GM18907 (cell line): ENCODE results near the gene C1orf21.

Source experiments
- ATAC-seq: cut with Tn5 transposase; IDR thresholded peaks from one replicate; pipeline ENCODE4 v1.9.1; 2021; ENCODE audit warnings: mild to moderate bottlenecking, moderate library complexity; ENCODE audit not compliant: unreplicated experiment

The C1orf21 gene

GRCh38 chr1:184545601-184546000, 158.8 kb downstream of the C1orf21 start:
- no peak for ATAC-seq

GRCh38 chr1:184552446-184552845, 165.6 kb downstream of the C1orf21 start:
- ATAC-seq = no peak

GRCh38 chr1:184553845-184554244, 167.0 kb downstream of the C1orf21 start:
- no peak for ATAC-seq

GRCh38 chr1:184555665-184556641, 169.1 kb downstream of the C1orf21 start:
- no peak for ATAC-seq

- ATAC-seq = no peak
These were observed 169.8 kb downstream of the C1orf21 start for GRCh38 chr1:184556665-184557064.

GRCh38 chr1:184557423-184558347, 170.9 kb downstream of the C1orf21 start:
- no peak for ATAC-seq

- ATAC-seq = no peak
These were observed 171.9 kb downstream of the C1orf21 start for GRCh38 chr1:184558691-184559090.

GRCh38 chr1:184559117-184559713, 172.4 kb downstream of the C1orf21 start:
- no peak for ATAC-seq

GRCh38 chr1:184562806-184563205, 176.0 kb downstream of the C1orf21 start:
- ATAC-seq = no peak

- no peak for ATAC-seq
These were observed 176.5 kb downstream of the C1orf21 start for GRCh38 chr1:184563308-184563707.

- ATAC-seq = no peak
These were observed 180.2 kb downstream of the C1orf21 start for GRCh38 chr1:184567009-184567408.

GRCh38 chr1:184567637-184568036, 180.8 kb downstream of the C1orf21 start:
- no peak for ATAC-seq

GRCh38 chr1:184568148-184568547, 181.3 kb downstream of the C1orf21 start:
- ATAC-seq = no peak

- no peak for ATAC-seq
These were observed 182.3 kb downstream of the C1orf21 start for GRCh38 chr1:184569106-184569505.

GRCh38 chr1:184574588-184574987, 187.8 kb downstream of the C1orf21 start:
- no peak for ATAC-seq

GRCh38 chr1:184576822-184577221, 190.0 kb downstream of the C1orf21 start:
- no peak for ATAC-seq

GRCh38 chr1:184577319-184577718, 190.5 kb downstream of the C1orf21 start:
- ATAC-seq = no peak

- ATAC-seq = no peak
These were observed 195.6 kb downstream of the C1orf21 start for GRCh38 chr1:184582411-184582810.

GRCh38 chr1:184583849-184584248, 197.0 kb downstream of the C1orf21 start:
- ATAC-seq = no peak

- no peak for ATAC-seq
These were observed 201.9 kb downstream of the C1orf21 start for GRCh38 chr1:184588701-184589100.

GRCh38 chr1:184590163-184590750, 203.4 kb downstream of the C1orf21 start:
- no peak for ATAC-seq
